ENCODE measurements around the gene CKLF.
"Not testable (repeated sequence)": the region's sequence is repeated elsewhere in the genome, so short reads cannot be mapped to it uniquely, and the experiment has no call there.

The CKLF gene

GRCh38 chr16:66569827-66570405, 17.5 kb downstream of the CKLF start:
- DNase-seq (ENCODE audit: low read depth): no peak

- no peak for DNase-seq (ENCODE audit: low read depth)
These were observed 20.0 kb downstream of the CKLF start for GRCh38 chr16:66572356-66572755.

DNA sequence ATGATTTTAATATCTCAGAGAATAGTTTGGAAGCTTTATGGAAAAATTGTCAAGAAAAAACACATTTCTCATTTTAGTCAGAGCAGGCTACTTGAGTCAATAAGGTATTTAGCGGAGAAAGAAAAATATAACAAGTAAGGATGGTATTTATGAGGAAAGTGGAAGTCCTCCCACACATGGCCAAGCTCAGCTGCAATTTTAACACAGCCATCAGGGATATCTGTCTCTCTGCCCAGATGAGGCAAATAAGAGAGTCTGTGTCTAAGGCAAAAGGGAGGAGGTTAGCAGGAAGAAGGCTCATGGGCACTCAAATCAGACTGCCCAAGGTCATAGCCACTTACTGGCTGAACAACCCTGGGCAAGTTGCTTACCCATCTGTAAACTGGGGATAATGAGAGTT, 21.7 kb downstream of the CKLF start:
- DNase-seq (ENCODE audit: low read depth): no peak

GRCh38 chr16:66574531-66574930, 22.2 kb downstream of the CKLF start:
- no peak for DNase-seq (ENCODE audit: low read depth)

GRCh38 chr16:66575060-66575459, 22.7 kb downstream of the CKLF start:
- no peak for DNase-seq (ENCODE audit: low read depth)

DNA sequence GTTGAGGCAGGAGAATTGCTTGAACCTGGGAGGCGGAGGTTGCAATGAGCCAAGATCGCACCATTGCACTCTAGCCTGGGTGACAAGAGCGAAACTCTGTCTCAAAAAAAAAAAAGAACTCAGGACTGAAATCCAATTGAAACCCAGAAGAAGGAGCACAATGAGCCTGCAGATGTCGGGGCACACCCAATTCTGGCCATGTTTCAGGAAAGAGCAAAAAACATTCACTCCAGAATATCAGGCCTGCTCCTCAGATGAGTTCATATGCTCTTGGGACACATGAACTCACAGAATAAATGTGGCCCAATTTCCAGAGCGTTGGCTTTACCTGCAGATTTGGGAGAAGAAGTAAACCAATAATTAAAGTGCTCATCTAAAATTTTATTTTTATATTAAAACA, 23.9 kb downstream of the CKLF start:
- no peak for DNase-seq (ENCODE audit: low read depth)

DNA sequence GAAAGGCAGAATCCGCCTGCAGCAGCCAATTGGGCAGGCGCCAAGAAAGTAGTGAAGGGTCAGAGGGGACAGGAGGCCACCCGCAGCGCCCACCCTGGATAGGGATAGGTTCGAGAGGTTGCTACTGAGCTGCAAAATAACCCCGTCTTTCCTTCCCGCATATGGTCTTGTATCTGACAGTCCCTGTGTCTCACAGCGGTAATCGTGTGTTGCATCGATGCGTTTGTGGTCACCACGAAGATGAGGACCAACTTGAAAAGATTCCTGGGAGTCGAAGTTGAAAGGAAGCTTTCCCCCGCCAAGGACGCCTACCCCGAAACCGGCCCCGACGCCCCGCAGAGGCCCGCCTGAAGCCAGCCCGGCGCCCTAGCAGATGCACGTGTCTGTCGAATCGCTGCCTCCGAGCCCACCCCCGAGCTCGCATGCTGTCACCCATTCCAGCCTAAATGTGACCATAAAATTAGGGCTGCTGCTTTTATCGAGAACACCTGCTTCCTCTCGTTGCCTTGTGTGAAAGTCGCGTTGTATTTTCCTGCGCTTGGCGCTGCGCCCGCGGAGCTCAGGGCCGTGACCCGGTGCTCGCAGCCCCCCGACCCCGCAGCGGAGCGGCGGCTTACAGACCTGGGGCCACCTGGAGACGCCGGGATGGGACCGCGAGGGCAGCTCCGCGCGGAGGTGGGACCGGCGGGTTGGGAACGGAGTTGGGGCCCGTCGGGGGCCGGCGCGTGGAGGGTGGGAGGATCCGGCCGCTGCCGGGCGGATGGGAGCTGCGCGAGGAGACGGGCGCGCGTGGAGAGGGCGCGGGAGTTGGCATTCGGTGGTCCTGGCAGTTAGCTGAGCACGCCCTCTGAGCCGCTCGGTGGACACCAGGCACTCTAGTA, 26.5 kb downstream of the CKLF start, which contains the start of gene CMTM2:
CMTM2 (plus strand) TSS at position 813 of the 881 bp plus-strand sequence. CDS start 145 bp downstream, outside the sequence.
- no peak for DNase-seq (ENCODE audit: low read depth)

DNA sequence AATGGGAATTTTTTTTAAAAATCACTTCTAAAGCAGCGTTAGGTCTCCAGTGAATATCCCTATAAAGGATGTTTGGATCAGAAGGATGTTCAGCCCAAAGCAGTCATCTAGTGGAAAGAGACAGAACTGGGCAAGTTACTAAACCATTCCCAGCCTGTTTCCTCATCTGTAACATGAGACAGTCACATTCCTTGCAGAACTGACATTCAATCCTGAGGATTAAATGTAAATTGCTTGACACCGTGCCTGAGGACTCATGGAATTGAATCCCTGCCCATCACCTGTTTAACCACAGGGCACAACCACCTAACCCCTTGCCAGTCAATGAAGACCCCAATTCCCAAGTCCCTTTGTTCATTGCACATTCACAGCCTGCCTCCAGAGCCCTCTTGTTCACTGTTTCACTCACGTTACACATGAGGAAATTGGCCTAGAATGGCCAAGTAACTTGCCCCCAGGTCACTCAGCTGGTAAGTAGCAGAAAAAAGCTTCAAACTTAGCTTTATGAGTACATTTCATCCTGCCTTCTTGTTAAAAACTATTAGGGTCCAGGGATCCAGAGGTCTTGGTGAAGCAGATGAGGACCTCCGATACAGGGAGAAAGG, 28.3 kb downstream of the CKLF start:
- peak; percentile 38 for DNase-seq (ENCODE audit: low read depth)

- DNase-seq (ENCODE audit: low read depth): no peak
These were observed 29.0 kb downstream of the CKLF start for GRCh38 chr16:66581246-66581952.

- no peak for DNase-seq (ENCODE audit: low read depth)
These were observed 33.3 kb downstream of the CKLF start for GRCh38 chr16:66585481-66586239.

DNA sequence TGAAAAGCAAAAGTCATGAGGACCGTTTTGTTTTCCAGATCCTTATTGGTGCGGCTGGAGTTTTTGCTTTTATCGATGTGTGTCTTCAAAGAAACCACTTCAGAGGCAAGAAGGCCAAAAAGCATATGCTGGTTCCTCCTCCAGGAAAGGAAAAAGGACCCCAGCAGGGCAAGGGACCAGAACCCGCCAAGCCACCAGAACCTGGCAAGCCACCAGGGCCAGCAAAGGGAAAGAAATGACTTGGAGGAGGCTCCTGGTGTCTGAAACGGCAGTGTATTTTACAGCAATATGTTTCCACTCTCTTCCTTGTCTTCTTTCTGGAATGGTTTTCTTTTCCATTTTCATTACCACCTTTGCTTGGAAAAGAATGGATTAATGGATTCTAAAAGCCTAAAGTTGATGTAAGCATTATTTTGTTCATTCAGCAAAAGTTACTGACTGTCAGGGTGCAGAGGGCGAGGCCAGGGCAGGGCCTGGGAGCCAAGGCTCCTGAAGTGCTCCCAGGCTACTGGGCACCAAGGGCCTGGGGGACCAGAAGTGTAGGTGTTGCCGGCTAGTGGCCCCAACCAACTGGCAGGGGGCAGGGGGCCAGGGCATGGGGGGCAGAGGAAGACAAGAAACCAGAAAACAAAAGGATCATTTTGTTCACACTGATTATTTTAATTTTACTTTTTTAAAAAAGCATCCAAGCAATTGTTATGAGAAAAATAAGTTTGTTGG, 35.7 kb downstream of the CKLF start:
- DNase-seq (ENCODE audit: low read depth): no peak

DNA sequence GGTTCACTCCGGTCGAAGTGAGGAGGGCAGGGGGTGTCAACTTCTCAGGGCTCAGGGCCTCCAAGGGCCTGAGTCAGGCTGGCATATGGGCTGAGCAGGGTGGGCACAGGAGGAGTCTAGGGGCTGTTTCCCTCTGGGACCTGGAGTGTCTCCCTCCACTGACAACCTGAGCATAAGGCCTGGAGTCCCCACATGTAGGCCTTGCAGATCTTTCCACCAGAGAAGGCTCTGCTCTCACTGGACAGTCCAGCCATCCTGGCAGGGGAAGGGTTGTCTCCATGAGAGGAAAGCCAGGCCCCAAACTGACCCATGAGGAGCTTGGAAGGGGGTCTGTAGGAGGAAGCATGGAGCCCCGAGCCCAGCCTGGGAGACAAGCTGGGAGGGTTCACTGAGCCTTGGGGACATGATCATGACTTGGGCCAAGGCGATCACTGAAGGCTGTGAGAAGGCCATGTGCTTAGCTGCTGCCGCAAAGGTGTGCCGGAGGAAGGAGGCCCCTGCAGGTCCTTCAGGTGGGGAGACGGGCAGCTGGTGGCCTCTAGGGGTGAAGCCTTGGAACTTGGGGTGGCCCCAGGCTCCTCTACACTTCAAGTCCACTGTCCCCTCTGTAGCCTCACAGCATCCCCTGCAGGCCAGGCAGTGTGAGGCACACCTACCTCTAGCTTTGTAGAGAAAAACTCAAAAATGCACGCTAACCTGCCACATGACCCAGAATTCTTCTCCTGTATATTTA, 36.8 kb downstream of the CKLF start:
- no peak for DNase-seq (ENCODE audit: low read depth)

DNA sequence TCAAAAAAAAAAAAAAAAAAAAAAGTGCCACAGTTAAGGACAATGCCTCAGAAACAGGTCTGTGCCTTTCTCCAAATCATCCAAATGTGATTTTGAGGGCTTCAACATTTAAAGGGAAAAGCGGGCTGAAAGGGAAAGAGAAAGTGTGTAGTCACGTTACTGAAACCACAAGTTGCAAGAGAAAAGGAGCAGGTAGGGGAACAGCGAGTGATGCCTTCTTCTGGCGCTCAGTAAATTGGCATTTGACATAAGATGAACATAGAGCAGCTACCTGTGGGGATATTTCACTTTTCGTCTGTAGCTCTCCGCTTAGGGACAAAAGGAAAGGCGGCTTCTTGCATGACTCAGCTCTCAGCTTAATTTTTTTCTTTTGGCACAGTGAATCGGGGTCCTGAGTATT, 37.9 kb downstream of the CKLF start:
- no peak for DNase-seq (ENCODE audit: low read depth)

DNA sequence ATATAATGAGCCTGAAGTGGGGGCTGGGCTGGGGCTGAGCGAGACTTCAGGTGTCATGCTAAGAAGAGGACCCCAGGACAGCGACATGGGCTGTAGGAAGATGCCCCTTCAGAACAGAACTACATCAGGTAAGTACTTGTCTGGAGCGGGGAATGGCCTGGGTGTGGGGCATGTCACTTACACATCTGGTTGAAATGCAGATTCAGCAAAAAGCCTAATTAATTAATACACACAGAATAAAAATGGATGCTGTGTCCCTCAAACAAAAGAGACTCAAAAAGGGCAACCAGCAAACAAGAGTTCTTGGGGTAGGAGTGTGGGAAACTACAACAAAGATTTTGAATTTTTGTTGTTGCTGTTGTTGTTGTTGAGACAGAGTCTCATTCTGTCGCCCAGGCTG, 38.6 kb downstream of the CKLF start:
- DNase-seq (ENCODE audit: low read depth): no peak

DNA sequence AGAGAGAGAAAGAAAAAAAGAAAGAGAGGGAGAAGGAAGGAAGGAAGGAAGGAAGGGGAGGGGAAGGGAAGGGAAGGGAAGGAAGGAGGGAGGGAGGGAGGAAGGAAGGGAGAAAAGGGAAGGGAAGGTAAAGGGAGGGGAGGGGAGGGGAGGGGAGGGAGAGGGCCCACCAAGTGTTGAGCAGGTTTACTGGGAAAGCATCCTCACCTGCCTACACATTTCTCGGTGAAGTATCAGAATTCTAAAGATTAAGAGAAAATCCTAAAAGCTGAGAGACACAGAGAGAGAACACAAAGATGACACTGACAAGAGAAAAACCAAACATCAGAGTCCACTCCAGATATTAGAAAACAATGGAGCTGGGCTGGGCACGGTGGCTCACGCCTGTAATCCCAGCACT, 39.9 kb downstream of the CKLF start:
- DNase-seq (ENCODE audit: low read depth): no peak

DNA sequence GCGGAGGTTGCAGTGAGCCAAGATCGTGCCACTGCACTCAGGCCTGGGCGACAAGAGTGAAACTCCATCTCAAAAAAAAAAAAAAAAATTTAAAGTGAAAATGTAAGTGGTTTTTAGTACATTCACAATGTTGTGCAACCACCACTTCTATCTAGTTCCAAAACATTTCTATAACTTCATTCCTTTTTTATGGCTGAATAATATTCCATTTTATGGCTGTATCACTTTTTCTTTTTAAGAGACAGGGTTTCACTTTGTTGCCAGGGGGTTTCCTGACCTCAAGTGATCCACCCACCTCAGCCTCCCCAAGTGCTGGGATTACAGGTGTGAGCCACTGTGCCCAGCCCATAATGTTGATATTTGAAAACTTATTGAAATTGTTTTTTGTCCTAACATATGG, 40.4 kb downstream of the CKLF start:
- DNase-seq (ENCODE audit: low read depth): no peak

DNA sequence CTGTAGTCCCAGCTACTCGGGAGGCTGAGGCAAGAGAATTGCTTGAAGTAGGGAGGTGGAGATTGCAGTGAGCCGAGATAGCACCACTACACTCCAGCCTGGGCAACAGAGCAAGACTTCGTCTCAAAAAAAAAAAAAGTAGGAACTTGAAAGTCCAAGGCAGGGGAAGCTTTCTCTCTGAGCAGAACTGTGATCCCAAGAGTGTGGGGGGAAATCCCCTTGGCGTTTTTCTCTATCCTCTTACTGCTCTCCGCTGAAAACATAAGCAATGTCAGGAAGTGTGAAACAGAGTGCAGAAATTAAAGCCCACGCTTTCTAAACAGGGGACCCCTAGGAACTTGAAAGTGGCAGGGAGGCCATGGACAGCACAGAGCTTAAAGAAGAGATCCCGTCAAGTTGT, 42.4 kb downstream of the CKLF start:
- DNase-seq (ENCODE audit: low read depth): no peak

- DNase-seq (ENCODE audit: low read depth): not testable (repeated sequence)
These were observed 44.2 kb downstream of the CKLF start for GRCh38 chr16:66596559-66596958.

DNA sequence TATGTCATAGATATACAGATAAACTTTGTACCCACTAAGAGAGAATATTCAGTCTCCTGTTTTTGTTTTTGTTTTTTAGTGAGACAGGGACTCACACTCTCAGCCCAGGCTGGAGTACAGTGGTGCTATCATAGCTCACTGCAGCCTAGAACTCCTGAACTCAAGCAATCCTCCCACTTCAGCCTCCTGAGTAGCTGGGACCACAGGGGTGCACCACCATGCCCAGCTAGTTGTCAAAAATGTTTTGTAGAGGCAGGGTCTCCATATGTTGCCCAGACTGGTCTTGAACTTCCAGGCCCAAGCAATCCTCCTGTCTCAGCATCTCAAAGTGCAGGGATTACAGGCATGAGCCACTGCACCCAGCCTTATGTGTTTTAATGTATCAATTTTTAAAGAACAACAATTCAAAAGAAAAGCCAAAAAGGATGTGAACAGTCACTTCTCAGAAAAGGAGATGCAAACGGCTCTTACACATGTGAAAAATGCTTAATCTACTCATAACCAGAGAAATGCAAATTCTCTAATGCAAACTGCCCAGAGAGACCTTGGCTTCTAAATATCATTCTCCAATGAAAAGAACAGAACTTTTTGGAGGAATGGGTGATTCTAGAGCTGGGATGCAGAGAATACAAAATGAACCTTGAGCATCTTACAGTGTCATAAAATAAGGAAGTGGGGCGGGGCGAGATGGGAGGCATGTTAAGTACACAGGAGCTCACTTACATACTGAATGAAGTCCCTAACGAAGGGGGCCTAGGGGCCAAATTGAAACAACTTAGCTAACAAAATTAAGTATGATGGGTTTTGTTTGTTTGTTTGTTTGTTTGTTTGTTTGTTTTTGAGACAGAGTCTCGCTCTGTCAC, 44.8 kb downstream of the CKLF start:
- DNase-seq (ENCODE audit: low read depth): no peak

Measured in GM04504 (cell line).